KOPT-K1 (cell line): Measurements from ENCODE around the gene RSRC1.

Experiments
- H3K27ac ChIP-seq: fragments of 200-600 bp; sonication (generic); 2 replicates; pipeline ENCODE4 v1.5.1; 2016; ENCODE audit warnings: antibody characterized with exemption, mild to moderate bottlenecking, low read depth, low read length; ENCODE audit not compliant: poor library complexity, severe bottlenecking
- H3K36me3 ChIP-seq: fragments of 200-600 bp; sonication (generic); 2 replicates; pipeline ENCODE4 v1.5.1; 2017; ENCODE audit warnings: antibody characterized with exemption, mild to moderate bottlenecking, low read length, moderate library complexity; ENCODE audit not compliant: insufficient read depth
- H3K9me3 ChIP-seq: fragments of 200-600 bp; sonication (generic); 2 replicates; pipeline ENCODE4 v1.5.1; 2017; ENCODE audit warnings: antibody characterized with exemption, low read length, mild to moderate bottlenecking; ENCODE audit not compliant: insufficient read depth, poor library complexity, severe bottlenecking

RSRC1 gene

GRCh38 chr3:158140396-158140795 lies 30.5 kb downstream of the RSRC1 start:
- Histone ChIP-seq H3K27ac (no peak overlapping the region), H3K36me3 (peaks cover 27% of the 10 kb centered on the region), H3K9me3 (no peaks in the 10 kb centered on the region)

GRCh38 chr3:158148218-158148617 lies 38.3 kb downstream of the RSRC1 start:
- Histone ChIP-seq H3K27ac (no peak overlapping the region), H3K9me3 (no peaks in the 10 kb centered on the region), H3K36me3 (peaks cover 7% of the 10 kb centered on the region; the same call in 1 of the 2 replicates)

GRCh38 chr3:158152186-158152585 lies 42.3 kb downstream of the RSRC1 start:
- peaks cover 15% of the 10 kb centered on the region for H3K36me3 ChIP-seq
- H3K27ac ChIP-seq, result no peak overlapping the region
- peaks cover 6% of the 10 kb centered on the region for H3K9me3 ChIP-seq

GRCh38 chr3:158158969-158159368 lies 49.1 kb downstream of the RSRC1 start:
- H3K9me3 ChIP-seq, result peaks cover 6% of the 10 kb centered on the region
- H3K36me3 ChIP-seq, result peaks cover 7% of the 10 kb centered on the region; the same call in 1 of the 2 replicates
- no peak overlapping the region for H3K27ac ChIP-seq

- peaks cover 6% of the 10 kb centered on the region for H3K9me3 ChIP-seq
- H3K36me3 ChIP-seq, result peaks cover 4% of the 10 kb centered on the region; the same call in 1 of the 2 replicates
- H3K27ac ChIP-seq, result no peak overlapping the region
These were observed 49.8 kb downstream of the RSRC1 start for GRCh38 chr3:158159714-158160113.

GRCh38 chr3:158160958-158161357 lies 51.1 kb downstream of the RSRC1 start:
- no peak overlapping the region for H3K27ac ChIP-seq

GRCh38 chr3:158165141-158165655 lies 55.3 kb downstream of the RSRC1 start:
- H3K9me3 ChIP-seq, result no peaks in the 10 kb centered on the region

More at GRCh38 chr3:158160958-158161357, 51.1 kb downstream of the RSRC1 start:
- Histone ChIP-seq H3K36me3 (no peaks in the 10 kb centered on the region), H3K9me3 (no peaks in the 10 kb centered on the region)

GRCh38 chr3:158165730-158166129 lies 55.8 kb downstream of the RSRC1 start:
- H3K27ac ChIP-seq, result no peak overlapping the region
- peaks cover under 1% of the 10 kb centered on the region; the same call in 1 of the 2 replicates for H3K36me3 ChIP-seq
- H3K9me3 ChIP-seq, result no peaks in the 10 kb centered on the region

More at GRCh38 chr3:158165141-158165655, 55.3 kb downstream of the RSRC1 start:
- no peaks in the 10 kb centered on the region for H3K36me3 ChIP-seq
- H3K27ac ChIP-seq, result no peak overlapping the region

GRCh38 chr3:158166223-158166622 lies 56.3 kb downstream of the RSRC1 start:
- Histone ChIP-seq H3K9me3 (no peaks in the 10 kb centered on the region), H3K27ac (no peak overlapping the region), H3K36me3 (peaks cover 5% of the 10 kb centered on the region; the same call in 1 of the 2 replicates)

- Histone ChIP-seq H3K27ac (no peak overlapping the region), H3K9me3 (no peaks in the 10 kb centered on the region), H3K36me3 (peaks cover 8% of the 10 kb centered on the region; the same call in 1 of the 2 replicates)
These were observed 58.1 kb downstream of the RSRC1 start for GRCh38 chr3:158167737-158168557.

- no peak overlapping the region for H3K27ac ChIP-seq
- H3K36me3 ChIP-seq, result peaks cover 8% of the 10 kb centered on the region; the same call in 1 of the 2 replicates
- H3K9me3 ChIP-seq, result no peaks in the 10 kb centered on the region
These were observed 59.2 kb downstream of the RSRC1 start for GRCh38 chr3:158169091-158169491.

GRCh38 chr3:158181096-158181495 lies 71.2 kb downstream of the RSRC1 start:
- Histone ChIP-seq H3K36me3 (no peaks in the 10 kb centered on the region), H3K9me3 (peaks cover 7% of the 10 kb centered on the region), H3K27ac (no peak overlapping the region)

- H3K36me3 ChIP-seq, result no peaks in the 10 kb centered on the region
- H3K9me3 ChIP-seq, result no peaks in the 10 kb centered on the region
- no peak overlapping the region for H3K27ac ChIP-seq
These were observed 75.8 kb downstream of the RSRC1 start for GRCh38 chr3:158185711-158186110.

- Histone ChIP-seq H3K36me3 (no peaks in the 10 kb centered on the region), H3K9me3 (peaks cover 38% of the 10 kb centered on the region)
These were observed 91.1 kb downstream of the RSRC1 start for GRCh38 chr3:158200955-158201354.

GRCh38 chr3:158205324-158205723 lies 95.4 kb downstream of the RSRC1 start:
- H3K36me3 ChIP-seq, result no peaks in the 10 kb centered on the region

More at GRCh38 chr3:158200955-158201354, 91.1 kb downstream of the RSRC1 start:
- H3K27ac ChIP-seq, result no peak overlapping the region

More at GRCh38 chr3:158205324-158205723, 95.4 kb downstream of the RSRC1 start:
- H3K9me3 ChIP-seq, result peaks cover 20% of the 10 kb centered on the region
- H3K27ac ChIP-seq, result no peak overlapping the region
